ENCODE measurements around the gene CCSER2.
"Not testable (repeated sequence)": the region's sequence is repeated elsewhere in the genome, so short reads cannot be mapped to it uniquely, and the experiment has no call there.

Gene CCSER2

DNA sequence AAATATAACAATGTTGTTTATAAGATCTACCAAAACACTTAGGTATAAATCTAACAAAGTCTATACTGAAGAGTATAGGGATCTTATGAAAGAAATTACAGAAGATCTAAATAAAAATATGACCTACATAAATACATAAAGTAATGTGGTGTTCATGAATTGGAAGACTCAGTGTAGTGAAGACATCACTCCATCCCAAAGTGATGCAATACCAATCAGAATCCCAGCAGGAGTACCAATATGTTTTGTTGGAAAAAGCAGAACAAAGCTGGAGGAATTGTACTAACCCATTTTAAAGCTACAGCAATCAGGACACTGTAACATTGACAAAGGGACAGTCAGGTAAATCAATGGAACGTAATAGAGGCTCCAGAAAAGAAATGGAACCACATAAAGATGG is 76.4 kb downstream of the CCSER2 start:
- H3K27ac ChIP-seq (ENCODE audit: insufficient read depth, low read length, poor library complexity, severe bottlenecking), result no peak overlapping the region
- DNase-seq, result no peak

DNA sequence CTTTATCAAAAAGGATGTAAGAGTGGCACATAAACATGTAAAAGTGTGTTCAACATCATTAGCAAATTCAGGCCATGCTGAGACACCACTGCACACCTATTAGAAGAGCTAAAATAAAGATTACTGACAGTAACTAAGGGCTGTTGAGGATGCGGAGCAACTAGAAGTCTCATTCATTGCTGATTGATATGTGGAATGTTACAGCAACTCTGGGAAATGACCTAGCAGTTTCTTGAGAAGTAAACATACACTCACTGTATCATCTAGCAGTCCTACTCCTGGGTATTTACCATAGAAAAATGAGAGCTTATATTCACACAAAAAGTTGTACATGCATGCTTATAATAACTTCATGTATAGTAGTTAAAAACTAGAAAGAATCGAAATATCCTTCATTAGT is 77.3 kb downstream of the CCSER2 start:
- Histone ChIP-seq H3K4me3 (ENCODE audit: insufficient read depth, low read depth, low read length, poor library complexity, severe bottlenecking) (no peak overlapping the region), H3K27ac (ENCODE audit: insufficient read depth, low read length, poor library complexity, severe bottlenecking) (no peak overlapping the region), H3K36me3 (ENCODE audit: control insufficient read depth, insufficient read depth, low read length) (no peaks in the 10 kb centered on the region), H3K27me3 (replicated peaks; ENCODE audit: control insufficient read depth, insufficient read depth, low read length, poor library complexity, severe bottlenecking) (no peaks in the 10 kb centered on the region), H3K4me1 (ENCODE audit: control insufficient read depth, insufficient read depth, low read length, poor library complexity, severe bottlenecking) (no peaks in the 10 kb centered on the region), H3K9me3 (ENCODE audit: control insufficient read depth, low read length) (no peaks in the 10 kb centered on the region)
- DNase-seq, result no peak

More for the DNA sequence above, 76.4 kb downstream of the CCSER2 start:
- Histone ChIP-seq H3K4me1 (ENCODE audit: control insufficient read depth, insufficient read depth, low read length, poor library complexity, severe bottlenecking) (no peaks in the 10 kb centered on the region), H3K36me3 (ENCODE audit: control insufficient read depth, insufficient read depth, low read length) (no peaks in the 10 kb centered on the region), H3K27me3 (replicated peaks; ENCODE audit: control insufficient read depth, insufficient read depth, low read length, poor library complexity, severe bottlenecking) (no peaks in the 10 kb centered on the region), H3K4me3 (ENCODE audit: insufficient read depth, low read depth, low read length, poor library complexity, severe bottlenecking) (no peak overlapping the region), H3K9me3 (ENCODE audit: control insufficient read depth, low read length) (no peaks in the 10 kb centered on the region)

DNA sequence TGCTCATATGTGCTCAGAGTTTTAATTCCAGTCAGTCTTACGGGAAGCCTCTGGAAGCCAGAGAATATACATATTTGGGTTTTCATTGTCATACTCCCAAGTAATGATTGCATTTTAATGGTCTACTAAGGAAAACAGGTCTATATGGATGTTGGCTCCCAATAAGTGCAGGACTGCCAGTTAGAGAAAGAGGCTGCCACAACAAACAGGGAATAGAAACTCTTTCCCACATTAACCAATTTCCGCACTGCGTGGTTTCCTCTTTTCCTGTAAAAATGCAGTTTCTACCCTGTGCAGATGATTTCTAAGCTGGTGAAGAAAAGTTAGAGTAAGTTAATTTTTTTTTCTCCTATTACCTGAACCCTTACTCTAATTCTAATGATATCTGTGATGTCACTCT is 78.2 kb downstream of the CCSER2 start:
- no peak for DNase-seq

DNA sequence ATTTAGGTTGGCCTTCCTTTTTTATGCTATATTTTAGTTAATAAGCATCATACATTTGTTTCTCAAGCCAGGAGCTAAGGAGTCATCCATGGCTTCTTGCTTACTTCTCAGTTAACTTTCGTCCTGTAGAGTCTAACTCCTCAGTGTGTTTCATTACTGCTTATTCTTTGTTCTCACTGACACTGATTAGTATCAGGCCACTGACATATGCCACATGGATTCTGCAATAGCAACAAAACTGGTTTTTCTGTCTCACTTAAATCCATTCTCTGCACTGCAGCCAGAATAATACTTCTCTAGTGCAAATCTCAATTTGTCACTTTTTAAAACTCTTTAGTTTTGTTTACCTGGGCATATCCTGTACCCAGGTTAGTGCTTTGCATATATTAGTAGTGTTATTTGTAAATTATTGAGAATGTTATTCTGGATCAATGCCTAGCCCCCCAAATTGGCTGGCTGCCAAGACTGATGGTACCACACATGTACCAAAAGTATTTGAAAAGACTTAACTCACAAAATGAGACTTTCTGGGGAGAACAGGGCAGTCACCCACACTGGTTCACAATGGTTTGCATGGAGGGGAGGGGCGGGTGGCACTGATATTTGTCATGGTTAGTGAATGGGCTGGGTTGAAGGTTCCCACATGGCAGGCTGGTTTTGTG is 79.1 kb downstream of the CCSER2 start:
- Histone ChIP-seq H3K36me3 (ENCODE audit: control insufficient read depth, insufficient read depth, low read length) (no peaks in the 10 kb centered on the region), H3K27ac (ENCODE audit: insufficient read depth, low read length, poor library complexity, severe bottlenecking) (no peak overlapping the region), H3K9me3 (ENCODE audit: control insufficient read depth, low read length) (no peaks in the 10 kb centered on the region), H3K4me3 (ENCODE audit: insufficient read depth, low read depth, low read length, poor library complexity, severe bottlenecking) (no peak overlapping the region), H3K4me1 (ENCODE audit: control insufficient read depth, insufficient read depth, low read length, poor library complexity, severe bottlenecking) (no peaks in the 10 kb centered on the region), H3K27me3 (replicated peaks; ENCODE audit: control insufficient read depth, insufficient read depth, low read length, poor library complexity, severe bottlenecking) (no peaks in the 10 kb centered on the region)
- no peak for DNase-seq

More for the DNA sequence above, 78.2 kb downstream of the CCSER2 start:
- H3K4me3 ChIP-seq (ENCODE audit: insufficient read depth, low read depth, low read length, poor library complexity, severe bottlenecking), result no peak overlapping the region
- H3K27me3 ChIP-seq (replicated peaks; ENCODE audit: control insufficient read depth, insufficient read depth, low read length, poor library complexity, severe bottlenecking), result no peaks in the 10 kb centered on the region
- H3K9me3 ChIP-seq (ENCODE audit: control insufficient read depth, low read length), result no peaks in the 10 kb centered on the region
- H3K4me1 ChIP-seq (ENCODE audit: control insufficient read depth, insufficient read depth, low read length, poor library complexity, severe bottlenecking), result no peaks in the 10 kb centered on the region
- no peaks in the 10 kb centered on the region for H3K36me3 ChIP-seq (ENCODE audit: control insufficient read depth, insufficient read depth, low read length)
- H3K27ac ChIP-seq (ENCODE audit: insufficient read depth, low read length, poor library complexity, severe bottlenecking), result no peak overlapping the region

DNA sequence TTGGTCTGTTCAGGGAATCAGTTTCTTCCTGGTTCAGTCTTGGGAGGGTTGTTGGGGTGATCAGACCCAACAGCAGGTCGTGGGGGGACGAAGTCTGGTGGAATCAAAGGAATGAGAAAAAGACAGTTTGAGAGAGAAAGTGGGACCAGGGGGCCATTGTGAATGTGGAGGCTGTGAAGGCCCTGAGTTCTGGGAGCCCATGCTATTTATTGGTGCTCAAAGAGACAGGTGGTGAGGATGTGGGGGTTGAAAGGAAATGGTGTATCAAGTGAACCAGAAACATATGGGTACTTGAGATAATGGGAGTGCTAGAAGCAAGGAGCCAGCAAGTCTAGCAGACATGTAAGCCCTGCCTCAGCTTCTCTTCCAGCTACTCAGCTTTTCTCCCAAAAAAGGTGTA is 84.1 kb downstream of the CCSER2 start:
- Histone ChIP-seq H3K27me3 (replicated peaks; ENCODE audit: control insufficient read depth, insufficient read depth, low read length, poor library complexity, severe bottlenecking) (no peaks in the 10 kb centered on the region), H3K4me3 (ENCODE audit: insufficient read depth, low read depth, low read length, poor library complexity, severe bottlenecking) (no peak overlapping the region), H3K4me1 (ENCODE audit: control insufficient read depth, insufficient read depth, low read length, poor library complexity, severe bottlenecking) (no peaks in the 10 kb centered on the region), H3K27ac (ENCODE audit: insufficient read depth, low read length, poor library complexity, severe bottlenecking) (no peak overlapping the region), H3K36me3 (ENCODE audit: control insufficient read depth, insufficient read depth, low read length) (no peaks in the 10 kb centered on the region), H3K9me3 (ENCODE audit: control insufficient read depth, low read length) (peaks cover 7% of the 10 kb centered on the region)
- no peak for DNase-seq

DNA sequence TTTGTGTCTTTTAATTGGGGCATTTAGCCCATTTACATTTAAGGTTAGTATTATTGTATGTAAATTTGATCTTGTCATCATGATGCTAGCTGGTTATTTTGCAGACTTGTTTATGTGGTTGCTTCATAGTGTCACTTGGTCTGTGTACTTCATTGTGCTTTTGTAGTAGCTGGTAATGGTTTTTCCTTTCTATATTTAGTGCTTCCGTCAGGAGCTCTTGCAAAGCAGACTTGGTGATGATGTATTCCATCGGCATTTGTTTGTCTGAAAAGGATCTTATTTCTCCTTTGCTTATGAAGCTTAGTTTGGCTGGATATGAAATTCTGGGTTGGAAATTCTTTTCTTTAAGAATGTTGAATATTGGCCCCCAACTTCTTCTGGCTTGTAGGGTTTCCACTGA is 85.7 kb downstream of the CCSER2 start:
- H3K27me3 ChIP-seq (replicated peaks; ENCODE audit: control insufficient read depth, insufficient read depth, low read length, poor library complexity, severe bottlenecking); H3K4me1 ChIP-seq (ENCODE audit: control insufficient read depth, insufficient read depth, low read length, poor library complexity, severe bottlenecking); H3K9me3 ChIP-seq (ENCODE audit: control insufficient read depth, low read length); DNase-seq; H3K36me3 ChIP-seq (ENCODE audit: control insufficient read depth, insufficient read depth, low read length); H3K4me3 ChIP-seq (ENCODE audit: insufficient read depth, low read depth, low read length, poor library complexity, severe bottlenecking); H3K27ac ChIP-seq (ENCODE audit: insufficient read depth, low read length, poor library complexity, severe bottlenecking): not testable (repeated sequence)

DNA sequence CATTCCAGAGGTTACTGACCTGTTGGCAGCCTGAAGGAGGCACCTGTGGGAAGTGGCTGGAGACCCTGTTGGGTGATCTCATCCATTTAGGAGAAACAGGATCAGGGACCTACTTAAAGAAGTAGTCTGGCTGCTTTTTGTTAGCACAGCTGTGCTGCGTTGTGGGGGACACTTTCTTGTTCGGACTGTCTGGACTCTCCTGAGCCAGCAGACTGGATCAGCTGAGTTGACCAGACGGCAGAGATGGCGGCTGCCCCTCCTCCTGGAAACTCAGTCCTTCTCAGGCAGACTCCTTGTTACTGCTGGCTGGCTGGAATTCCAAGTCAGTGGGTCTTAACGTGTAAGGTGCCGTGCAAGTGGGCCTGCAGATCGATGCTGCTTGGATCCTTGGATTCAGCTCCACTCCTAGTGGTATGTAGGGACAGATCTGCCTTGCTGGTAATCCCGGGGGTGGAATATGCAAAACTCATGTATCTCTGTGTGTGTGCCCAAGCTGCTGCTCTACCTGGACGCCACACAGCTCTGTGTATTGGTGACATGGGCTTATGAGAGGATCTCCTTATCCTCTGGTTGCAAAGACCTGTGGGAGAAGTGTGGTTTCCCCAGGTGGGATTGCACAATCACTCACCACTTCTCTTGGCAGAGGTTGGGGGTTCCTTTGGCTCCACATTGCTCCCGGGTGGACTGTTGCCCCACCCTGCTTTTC is 87.3 kb downstream of the CCSER2 start:
- no peak for DNase-seq
- H3K9me3 ChIP-seq (ENCODE audit: control insufficient read depth, low read length), result peaks cover 7% of the 10 kb centered on the region
- no peaks in the 10 kb centered on the region for H3K27me3 ChIP-seq (replicated peaks; ENCODE audit: control insufficient read depth, insufficient read depth, low read length, poor library complexity, severe bottlenecking)
- H3K27ac ChIP-seq (ENCODE audit: insufficient read depth, low read length, poor library complexity, severe bottlenecking), result no peak overlapping the region
- no peaks in the 10 kb centered on the region for H3K4me1 ChIP-seq (ENCODE audit: control insufficient read depth, insufficient read depth, low read length, poor library complexity, severe bottlenecking)
- peaks cover 15% of the 10 kb centered on the region for H3K36me3 ChIP-seq (ENCODE audit: control insufficient read depth, insufficient read depth, low read length)
- no peak overlapping the region for H3K4me3 ChIP-seq (ENCODE audit: insufficient read depth, low read depth, low read length, poor library complexity, severe bottlenecking)

DNA sequence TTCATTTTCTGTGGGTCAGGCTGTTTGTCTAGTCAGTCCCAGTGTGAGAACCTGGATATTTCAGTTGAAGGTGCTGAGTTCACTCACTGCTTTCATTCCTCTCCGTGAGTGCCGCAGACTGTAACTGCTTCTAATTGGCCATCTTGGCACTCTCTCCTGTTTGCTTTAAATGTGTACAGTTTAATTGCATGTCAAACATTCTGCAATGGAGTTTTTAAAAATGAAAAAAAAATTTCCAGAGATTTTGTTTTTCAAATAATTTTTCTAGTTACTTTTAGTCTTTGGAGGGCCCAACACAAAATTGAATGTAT is 87.8 kb downstream of the CCSER2 start:
- Histone ChIP-seq H3K4me3 (ENCODE audit: insufficient read depth, low read depth, low read length, poor library complexity, severe bottlenecking) (no peak overlapping the region), H3K27ac (ENCODE audit: insufficient read depth, low read length, poor library complexity, severe bottlenecking) (no peak overlapping the region), H3K27me3 (replicated peaks; ENCODE audit: control insufficient read depth, insufficient read depth, low read length, poor library complexity, severe bottlenecking) (no peaks in the 10 kb centered on the region), H3K4me1 (ENCODE audit: control insufficient read depth, insufficient read depth, low read length, poor library complexity, severe bottlenecking) (no peaks in the 10 kb centered on the region), H3K9me3 (ENCODE audit: control insufficient read depth, low read length) (peaks cover 7% of the 10 kb centered on the region), H3K36me3 (ENCODE audit: control insufficient read depth, insufficient read depth, low read length) (peaks cover 19% of the 10 kb centered on the region)
- no peak for DNase-seq

DNA sequence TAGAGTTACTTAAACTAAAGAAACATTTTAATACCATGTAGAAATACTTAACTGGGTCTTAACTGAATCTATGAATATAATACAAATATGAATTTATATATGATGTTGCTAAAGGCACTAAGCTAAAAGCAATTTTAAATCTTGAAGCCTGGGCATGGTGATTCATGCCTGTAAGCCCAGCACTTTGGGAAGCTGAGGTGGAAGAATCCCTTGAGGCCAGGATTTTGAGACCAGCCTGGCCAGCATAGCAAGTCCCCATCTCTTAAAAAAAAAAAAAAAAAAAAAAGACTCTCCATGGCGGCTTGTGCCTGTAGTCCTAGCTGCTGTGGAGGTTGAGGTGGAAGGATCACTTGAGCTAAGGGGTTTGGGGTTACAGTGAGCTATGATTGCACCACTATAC is 95.3 kb downstream of the CCSER2 start:
- H3K36me3 ChIP-seq (ENCODE audit: control insufficient read depth, insufficient read depth, low read length), result peaks cover 24% of the 10 kb centered on the region
- no peaks in the 10 kb centered on the region for H3K27me3 ChIP-seq (replicated peaks; ENCODE audit: control insufficient read depth, insufficient read depth, low read length, poor library complexity, severe bottlenecking)
- H3K27ac ChIP-seq (ENCODE audit: insufficient read depth, low read length, poor library complexity, severe bottlenecking), result no peak overlapping the region
- H3K4me3 ChIP-seq (ENCODE audit: insufficient read depth, low read depth, low read length, poor library complexity, severe bottlenecking), result no peak overlapping the region
- H3K4me1 ChIP-seq (ENCODE audit: control insufficient read depth, insufficient read depth, low read length, poor library complexity, severe bottlenecking), result no peaks in the 10 kb centered on the region
- no peak for DNase-seq
- H3K9me3 ChIP-seq (ENCODE audit: control insufficient read depth, low read length), result no peaks in the 10 kb centered on the region

DNA sequence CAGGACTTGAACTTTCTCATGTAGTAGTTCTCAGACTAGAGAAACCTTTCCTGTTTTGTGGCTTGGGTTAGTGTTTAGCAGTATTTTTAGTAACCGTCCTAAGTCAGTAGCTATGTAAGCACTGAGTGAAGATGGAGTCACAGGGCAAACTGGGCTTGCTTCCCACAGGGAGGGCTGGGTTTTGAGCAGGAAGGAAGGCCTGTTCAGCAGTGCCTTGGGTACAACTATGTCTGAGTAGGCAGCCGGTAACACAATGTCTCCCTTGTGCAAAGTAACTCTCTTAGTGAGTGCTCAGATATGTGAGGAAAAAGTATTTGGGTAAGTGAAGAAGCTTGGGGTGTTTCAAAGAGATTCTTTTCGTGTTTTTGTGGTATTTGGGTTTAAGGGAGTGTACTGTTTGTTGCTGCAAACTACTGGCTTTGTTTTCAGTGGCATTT is 96.4 kb downstream of the CCSER2 start:
- Histone ChIP-seq H3K27me3 (replicated peaks; ENCODE audit: control insufficient read depth, insufficient read depth, low read length, poor library complexity, severe bottlenecking) (no peaks in the 10 kb centered on the region), H3K36me3 (ENCODE audit: control insufficient read depth, insufficient read depth, low read length) (peaks cover 16% of the 10 kb centered on the region), H3K4me1 (ENCODE audit: control insufficient read depth, insufficient read depth, low read length, poor library complexity, severe bottlenecking) (no peaks in the 10 kb centered on the region), H3K4me3 (ENCODE audit: insufficient read depth, low read depth, low read length, poor library complexity, severe bottlenecking) (no peak overlapping the region), H3K27ac (ENCODE audit: insufficient read depth, low read length, poor library complexity, severe bottlenecking) (no peak overlapping the region), H3K9me3 (ENCODE audit: control insufficient read depth, low read length) (no peaks in the 10 kb centered on the region)
- DNase-seq, result no peak
